GM23338 (cell line): ENCODE data around the gene STT3B. TPM values are rescaled to one million over a fixed set of nuclear protein-coding genes. Genes with fewer than 3 reads are reported as not detected.

Source experiments
- ATAC-seq: fragments of 200-7000 bp; cut with Tn5 transposase; 3 replicates; pipeline ENCODE4 v1.9.1; 2020
- DNase-seq: peaks from one replicate; pipeline ENCODE4 v3.0.0-alpha.2; 2015; ENCODE audit warnings: low spot score
- H2AFZ ChIP-seq: fragments of 200-600 bp; sonication (generic); 2 replicates; pipeline ENCODE4 v1.8.0; 2016; ENCODE audit warnings: antibody characterized with exemption, mild to moderate bottlenecking, moderate library complexity
- H3F3A ChIP-seq: fragments of 200-600 bp; sonication (generic); replicated peaks from 2 replicates; pipeline ENCODE4 v1.8.0; 2017; ENCODE audit warnings: antibody characterized with exemption, mixed run types, low read depth
- H3K27ac ChIP-seq: fragments of 200-600 bp; sonication (generic); 2 replicates; pipeline ENCODE4 v1.6.1; 2016; ENCODE audit warnings: low read depth
- H3K27me3 ChIP-seq: fragments of 200-600 bp; sonication (generic); 2 replicates; pipeline ENCODE4 v1.8.0; 2016; ENCODE audit warnings: mild to moderate bottlenecking, mixed run types, moderate library complexity; ENCODE audit not compliant: insufficient read depth
- H3K36me3 ChIP-seq: fragments of 200-600 bp; sonication (generic); 2 replicates; pipeline ENCODE4 v1.8.0; 2016; ENCODE audit warnings: mild to moderate bottlenecking; ENCODE audit not compliant: insufficient read depth
- H3K4me1 ChIP-seq: fragments of 200-600 bp; sonication (generic); 2 replicates; pipeline ENCODE4 v1.8.0; 2016; ENCODE audit warnings: mild to moderate bottlenecking, moderate library complexity; ENCODE audit not compliant: insufficient read depth
- H3K4me2 ChIP-seq: fragments of 200-600 bp; sonication (generic); 2 replicates; pipeline ENCODE4 v1.7.1; 2017; ENCODE audit warnings: mixed run types
- H3K4me3 ChIP-seq: fragments of 200-600 bp; sonication (generic); 2 replicates; pipeline ENCODE4 v1.6.1; 2016; ENCODE audit warnings: mixed run types
- H3K79me2 ChIP-seq: fragments of 200-600 bp; sonication (generic); replicated peaks from 2 replicates; pipeline ENCODE4 v1.8.0; 2017; ENCODE audit warnings: mild to moderate bottlenecking; ENCODE audit not compliant: insufficient read depth
- H3K9me2 ChIP-seq: fragments of 200-600 bp; sonication (generic); 2 replicates; pipeline ENCODE4 v1.8.0; 2017; ENCODE audit not compliant: insufficient read depth
- H4K20me1 ChIP-seq: fragments of 200-600 bp; sonication (generic); replicated peaks from 2 replicates; pipeline ENCODE4 v1.8.0; 2017; ENCODE audit warnings: mild to moderate bottlenecking; ENCODE audit not compliant: insufficient read depth
- H3K27ac Mint-ChIP-seq: 2 replicates; pipeline ENCODE4 v1.8.0; 2020; ENCODE audit warnings: inconsistent platforms, mild to moderate bottlenecking, moderate library complexity, mixed read lengths
- H3K27me3 Mint-ChIP-seq: 3 replicates; pipeline ENCODE4 v1.8.0; 2022; ENCODE audit warnings: low read depth, mild to moderate bottlenecking, moderate library complexity, mixed read lengths, inconsistent platforms; ENCODE audit not compliant: insufficient read depth, poor library complexity
- H3K36me3 Mint-ChIP-seq: 3 replicates; pipeline ENCODE4 v1.8.0; 2021; ENCODE audit warnings: low read depth, mild to moderate bottlenecking, inconsistent platforms, moderate library complexity, mixed read lengths
- H3K4me1 Mint-ChIP-seq: 3 replicates; pipeline ENCODE4 v1.8.0; 2020; ENCODE audit warnings: mild to moderate bottlenecking, inconsistent platforms, mixed read lengths
- H3K4me3 Mint-ChIP-seq: 3 replicates; pipeline ENCODE4 v1.8.0; 2021; ENCODE audit warnings: moderate library complexity, mild to moderate bottlenecking, inconsistent platforms, mixed read lengths
- H3K9me3 Mint-ChIP-seq: 3 replicates; pipeline ENCODE4 v1.8.0; 2020; ENCODE audit warnings: moderate library complexity, mild to moderate bottlenecking, inconsistent platforms, mixed read lengths
- CREB1 ChIP-seq: fragments of 250-450 bp; sonication (Bioruptor Pico); IDR thresholded peaks from 2 replicates; pipeline ENCODE4 v1.5.0; 2020; ENCODE audit warnings: low read depth, mild to moderate bottlenecking, moderate library complexity
- CTCF ChIP-seq, 2 experiments: fragments of 200-600 bp in 1 of 2; sonication (generic) in 1 of 2; conservative IDR thresholded peaks; 2 replicates each; pipeline versions ENCODE4 v1.5.1 to v1.6.1; 2016 to 2017; ENCODE audit warnings: antibody characterized with exemption in 2 of 2, low read depth in 2 of 2, mild to moderate bottlenecking in 2 of 2, moderate library complexity in 1 of 2
- ETS1 ChIP-seq: IDR thresholded peaks from 2 replicates; pipeline ENCODE4 v1.6.1; 2016; ENCODE audit warnings: antibody characterized with exemption
- EZH2 ChIP-seq: fragments of 200-600 bp; sonication (generic); IDR thresholded peaks from one replicate; pipeline ENCODE4 v1.8.0; 2017; ENCODE audit warnings: antibody characterized with exemption, mild to moderate bottlenecking, low read depth; ENCODE audit not compliant: unreplicated experiment
- EZH2phosphoT487 ChIP-seq: fragments of 200-600 bp; sonication (generic); IDR thresholded peaks from one replicate; pipeline ENCODE4 v1.8.1; 2018; ENCODE audit warnings: antibody characterized with exemption; ENCODE audit not compliant: unreplicated experiment
- JUNB ChIP-seq: IDR thresholded peaks from one replicate; pipeline ENCODE4 v1.6.1; 2016; ENCODE audit warnings: antibody characterized with exemption; ENCODE audit not compliant: unreplicated experiment
- NANOG ChIP-seq: IDR thresholded peaks from 2 replicates; pipeline ENCODE4 v1.6.1; 2016; ENCODE audit warnings: antibody characterized with exemption, borderline replicate concordance
- POLR2AphosphoS5 ChIP-seq: IDR thresholded peaks from 2 replicates; pipeline ENCODE4 v1.6.1; 2016; ENCODE audit warnings: antibody characterized with exemption, low read depth
- REST ChIP-seq: IDR thresholded peaks from one replicate; pipeline ENCODE4 v1.6.1; 2018; ENCODE audit warnings: antibody characterized with exemption; ENCODE audit not compliant: unreplicated experiment
- STAT1 ChIP-seq: IDR thresholded peaks from one replicate; pipeline ENCODE4 v1.6.1; 2016; ENCODE audit warnings: antibody characterized with exemption; ENCODE audit not compliant: unreplicated experiment
- ZNF114 ChIP-seq: fragments of 250-450 bp; sonication (Bioruptor Pico); IDR thresholded peaks from 2 replicates; pipeline ENCODE4 v1.5.0; 2020; ENCODE audit warnings: mild to moderate bottlenecking, moderate library complexity
- ZNF331 ChIP-seq: fragments of 250-450 bp; sonication (Bioruptor Pico); IDR thresholded peaks from 2 replicates; pipeline ENCODE4 v1.5.0; 2020; ENCODE audit warnings: low read depth, mild to moderate bottlenecking, moderate library complexity
- ZNF462 ChIP-seq: fragments of 250-450 bp; sonication (Bioruptor Pico); IDR thresholded peaks from 2 replicates; pipeline ENCODE4 v1.5.0; 2020; ENCODE audit warnings: mild to moderate bottlenecking, moderate library complexity
- polyA plus RNA-seq: library from polyadenylated mRNA; unstranded; fragments of >200 nt; fragmentation: Nextera tagmentation; extraction: Ambion mirVana; gene quantifications from 2 replicates; pipeline ENCODE4 v1.2.1, GENCODE V29; 2016
- total RNA-seq: library from RNA; depleted of rRNA; stranded (reverse); fragments of >200 nt; shearing (Covaris generic); gene quantifications from 2 replicates; pipeline ENCODE4 v1.2.3, GENCODE V29; 2014

The STT3B gene
- total and polyA plus RNA-seq, 2 experiments from 2014 or later: 44.1 to 167 TPM

- H3K9me3 Mint-ChIP-seq: no peaks in the 10 kb centered on the region
- ATAC-seq (no peak), DNase-seq (no peak)
- Histone ChIP-seq H3K79me2 (no peaks in the 10 kb centered on the region), H3K4me3 (no peak overlapping the region), H2AFZ (peak overlapping the region; percentile 78; the same call in 1 of the 2 replicates), H4K20me1 (no peaks in the 10 kb centered on the region), H3K4me2 (no peak overlapping the region), H3F3A (no peaks in the 10 kb centered on the region), H3K9me2 (peaks cover 7% of the 10 kb centered on the region), H3K27me3 (no peaks in the 10 kb centered on the region), H3K36me3 (no peaks in the 10 kb centered on the region), H3K27ac (no peak overlapping the region), H3K4me1 (no peaks in the 10 kb centered on the region)
- H3K4me3 Mint-ChIP-seq: no peak overlapping the region
- no peak overlapping the region for H3K27ac Mint-ChIP-seq
- TF ChIP-seq ZNF114 (CRISPR knock-in tag): no peak
- no peak for TF ChIP-seq POLR2AphosphoS5
- no peak for TF ChIP-seq JUNB
- no peak for TF ChIP-seq ETS1
- TF ChIP-seq CREB1 (CRISPR knock-in tag): no peak
- TF ChIP-seq EZH2: no peak
- TF ChIP-seq EZH2phosphoT487: no peak
- no peak for TF ChIP-seq REST
- no peak for TF ChIP-seq STAT1
- TF ChIP-seq NANOG: no peak
- no peak for TF ChIP-seq ZNF331 (CRISPR knock-in tag)
- TF ChIP-seq CTCF (conservative IDR thresholded peaks at IDR 0.05; ENCODE audit: low read depth in 2 of 2): no peak
- TF ChIP-seq ZNF462: no peak
- H3K36me3 Mint-ChIP-seq: no peaks in the 10 kb centered on the region
- H3K27me3 Mint-ChIP-seq: no peaks in the 10 kb centered on the region
- peaks cover 6% of the 10 kb centered on the region; the same call in 2 of the 3 replicates for H3K4me1 Mint-ChIP-seq
These were observed 11.3 kb upstream of the STT3B start for GRCh38 chr3:31521468-31521867.
